GM06990 (cell line): ENCODE data around the gene SEC11A.
A peak's percentile ranks its signal among the peaks of the same experiment; 100 is the strongest.
"Not testable (repeated sequence)": the region's sequence is repeated elsewhere in the genome, so short reads cannot be mapped to it uniquely, and the experiment has no call there.

ENCODE experiments used
- DNase-seq: peaks from one replicate; pipeline ENCODE4 v3.0.0-alpha.2; 2011; ENCODE audit not compliant: insufficient read length; ENCODE audit errors: extremely low read depth
- H3K27me3 ChIP-seq: replicated peaks from 2 replicates; pipeline ENCODE4 v1.6.0; 2011; ENCODE audit warnings: low read length; ENCODE audit not compliant: control insufficient read depth, insufficient read depth
- H3K36me3 ChIP-seq: 2 replicates; pipeline ENCODE4 v1.5.1; 2011; ENCODE audit warnings: low read length; ENCODE audit not compliant: control insufficient read depth, insufficient read depth
- H3K4me3 ChIP-seq: replicated peaks from 2 replicates; pipeline ENCODE4 v1.5.1; 2011; ENCODE audit warnings: low read depth, mild to moderate bottlenecking, control low read depth, low read length
- CTCF ChIP-seq: IDR thresholded peaks from 2 replicates; pipeline ENCODE4 v1.5.1; 2011; ENCODE audit warnings: low read length, control low read depth, mild to moderate bottlenecking, inconsistent platforms; ENCODE audit not compliant: insufficient read depth, poor library complexity, severe bottlenecking

The SEC11A gene

GRCh38 chr15:84699538-84700191 lies 16.3 kb downstream of the SEC11A start:
- Histone ChIP-seq H3K4me3 (no peak overlapping the region), H3K27me3 (no peaks in the 10 kb centered on the region), H3K36me3 (no peaks in the 10 kb centered on the region)

GRCh38 chr15:84697236-84697990 lies 18.5 kb downstream of the SEC11A start:
- Histone ChIP-seq H3K27me3 (no peaks in the 10 kb centered on the region), H3K36me3 (no peaks in the 10 kb centered on the region), H3K4me3 (no peak overlapping the region)
- DNase-seq = no peak
- no peak for TF ChIP-seq CTCF

More at GRCh38 chr15:84699538-84700191, 16.3 kb downstream of the SEC11A start:
- TF ChIP-seq CTCF = no peak
- DNase-seq = no peak

GRCh38 chr15:84696757-84697156 lies 19.2 kb downstream of the SEC11A start:
- Histone ChIP-seq H3K27me3 (no peaks in the 10 kb centered on the region), H3K4me3 (no peak overlapping the region), H3K36me3 (no peaks in the 10 kb centered on the region)
- no peak for TF ChIP-seq CTCF
- no peak for DNase-seq

GRCh38 chr15:84690342-84690741 lies 25.6 kb downstream of the SEC11A start:
- H3K36me3 ChIP-seq = peaks cover 1% of the 10 kb centered on the region; the same call in 1 of the 2 replicates

GRCh38 chr15:84689858-84690257 lies 26.1 kb downstream of the SEC11A start:
- TF ChIP-seq CTCF = no peak
- no peaks in the 10 kb centered on the region for H3K27me3 ChIP-seq

More at GRCh38 chr15:84690342-84690741, 25.6 kb downstream of the SEC11A start:
- Histone ChIP-seq H3K27me3 (no peaks in the 10 kb centered on the region), H3K4me3 (no peak overlapping the region)
- TF ChIP-seq CTCF = no peak
- no peak for DNase-seq

GRCh38 chr15:84686446-84686845 lies 29.5 kb downstream of the SEC11A start:
- not testable (repeated sequence) for H3K4me3 ChIP-seq, H3K27me3 ChIP-seq, H3K36me3 ChIP-seq
- peak; percentile 14 for DNase-seq

More at GRCh38 chr15:84689858-84690257, 26.1 kb downstream of the SEC11A start:
- no peak for DNase-seq
- Histone ChIP-seq H3K36me3 (peaks cover 1% of the 10 kb centered on the region; the same call in 1 of the 2 replicates), H3K4me3 (no peak overlapping the region)
